ENCODE measurements around the gene MRPS33.

DNA sequence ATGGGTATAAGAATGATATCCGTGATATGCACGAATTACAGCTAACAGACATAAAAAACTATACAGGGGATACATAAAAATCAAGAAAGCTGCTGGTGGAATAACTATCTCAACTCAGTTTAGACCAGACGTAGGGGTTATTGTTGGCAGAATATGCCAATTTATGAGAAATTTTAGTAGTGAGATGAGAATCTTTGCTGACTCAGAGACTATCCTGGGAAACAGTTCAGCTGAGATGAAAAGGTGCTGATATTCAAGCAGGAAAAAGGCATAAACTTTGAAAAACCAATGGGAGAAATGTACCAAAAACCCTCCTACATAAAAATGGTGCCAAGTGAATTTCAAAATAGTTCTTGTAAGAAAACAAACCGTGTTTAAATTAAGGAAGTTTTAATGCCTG lies 3.3 kb downstream of the MRPS33 start:
- TF ChIP-seq EZH2 (IDR thresholded peaks at IDR 0.05; ENCODE audit: insufficient read depth, poor library complexity, severe bottlenecking) (no peak), EZH2phosphoT487 (IDR thresholded peaks at IDR 0.05; ENCODE audit: insufficient read depth, low read depth) (no peak)

Measured in GM23248 (cell line).